ENCODE measurements around the gene CDCA8. TPM values are rescaled to one million over a fixed set of nuclear protein-coding genes. Genes with fewer than 3 reads are reported as not detected.

Gene CDCA8
- polyA plus RNA-seq, 1 donor (not counting 4 experiments of a cell fraction or from before 2014, with no cell fraction given): 15.1 TPM

- Histone ChIP-seq H3K27me3 (ENCODE audit: control insufficient read depth, extremely low read depth, insufficient read depth, low read length) (peaks cover 22% of the 10 kb centered on the region), H3K4me1 (ENCODE audit: control insufficient read depth, extremely low read depth, insufficient read depth, low read length) (peaks cover 12% of the 10 kb centered on the region), H3K9ac (ENCODE audit: control insufficient read depth, extremely low read depth, insufficient read depth, low read length) (no peak overlapping the region), H3K4me2 (ENCODE audit: control insufficient read depth, extremely low read depth, insufficient read depth, low read depth, low read length) (no peak overlapping the region), H3K36me3 (ENCODE audit: control insufficient read depth in 2 of 2, extremely low read depth in 1 of 2, insufficient read depth in 2 of 2, low read length in 2 of 2) (no peaks in the 10 kb centered on the region), H3K4me3 (ENCODE audit: control insufficient read depth in 2 of 3, extremely low read depth in 1 of 3, insufficient read depth in 2 of 3, low read depth in 1 of 3, low read length in 3 of 3) (no peak overlapping the region), H3K9me3 (ENCODE audit: control insufficient read depth, low read depth, low read length) (no peaks in the 10 kb centered on the region), H4K20me1 (ENCODE audit: control insufficient read depth, extremely low read depth, insufficient read depth, low read length) (no peaks in the 10 kb centered on the region), H3K9me1 (ENCODE audit: control insufficient read depth, extremely low read depth, insufficient read depth, low read length) (no peaks in the 10 kb centered on the region), H3K27ac (ENCODE audit: control insufficient read depth, insufficient read depth, low read length) (no peak overlapping the region), H3K79me2 (ENCODE audit: control insufficient read depth, insufficient read depth, low read length) (no peaks in the 10 kb centered on the region), H2AFZ (ENCODE audit: control insufficient read depth, low read length) (no peak overlapping the region)
- FAIRE-seq (no peak), DNase-seq (ENCODE audit: low read depth, low spot score) (no peak)
- TF ChIP-seq CTCF (optimal IDR thresholded peaks at IDR 0.05 in 1 of 3, IDR thresholded peaks at IDR 0.05 in 1 of 3, conservative IDR thresholded peaks at IDR 0.05 in 1 of 3; ENCODE audit: extremely low read depth in 1 of 3, insufficient read depth in 2 of 3, low read length in 3 of 3) (no peak), EZH2 (IDR thresholded peaks at IDR 0.05; ENCODE audit: low read length) (no peak)
- dilution Hi-C loops (cut with MboI; ENCODE audit: extremely low pct_ligation_motif_present, low sequenced_read_pairs): no loop called here
These were observed 29.2 kb downstream of the CDCA8 start for GRCh38 chr1:37721565-37721964.

- Histone ChIP-seq H3K9me1 (ENCODE audit: control insufficient read depth, extremely low read depth, insufficient read depth, low read length) (no peaks in the 10 kb centered on the region), H3K9ac (ENCODE audit: control insufficient read depth, extremely low read depth, insufficient read depth, low read length) (no peak overlapping the region), H2AFZ (ENCODE audit: control insufficient read depth, low read length) (no peak overlapping the region), H3K4me3 (ENCODE audit: control insufficient read depth in 2 of 3, extremely low read depth in 1 of 3, insufficient read depth in 2 of 3, low read depth in 1 of 3, low read length in 3 of 3) (no peak overlapping the region), H3K4me1 (ENCODE audit: control insufficient read depth, extremely low read depth, insufficient read depth, low read length) (peaks cover 12% of the 10 kb centered on the region), H3K27ac (ENCODE audit: control insufficient read depth, insufficient read depth, low read length) (no peak overlapping the region), H3K4me2 (ENCODE audit: control insufficient read depth, extremely low read depth, insufficient read depth, low read depth, low read length) (no peak overlapping the region), H3K9me3 (ENCODE audit: control insufficient read depth, low read depth, low read length) (no peaks in the 10 kb centered on the region), H3K79me2 (ENCODE audit: control insufficient read depth, insufficient read depth, low read length) (no peaks in the 10 kb centered on the region), H3K36me3 (ENCODE audit: control insufficient read depth in 2 of 2, extremely low read depth in 1 of 2, insufficient read depth in 2 of 2, low read length in 2 of 2) (no peaks in the 10 kb centered on the region), H3K27me3 (ENCODE audit: control insufficient read depth, extremely low read depth, insufficient read depth, low read length) (peaks cover 24% of the 10 kb centered on the region), H4K20me1 (ENCODE audit: control insufficient read depth, extremely low read depth, insufficient read depth, low read length) (no peaks in the 10 kb centered on the region)
- no peak for TF ChIP-seq EZH2 (IDR thresholded peaks at IDR 0.05; ENCODE audit: low read length)
- TF ChIP-seq CTCF (optimal IDR thresholded peaks at IDR 0.05 in 1 of 3, IDR thresholded peaks at IDR 0.05 in 1 of 3, conservative IDR thresholded peaks at IDR 0.05 in 1 of 3; ENCODE audit: extremely low read depth in 1 of 3, insufficient read depth in 2 of 3, low read length in 3 of 3): no peak
- dilution Hi-C loops (cut with MboI; ENCODE audit: extremely low pct_ligation_motif_present, low sequenced_read_pairs): no loop called here
- FAIRE-seq: no peak
- DNase-seq (ENCODE audit: low read depth, low spot score): no peak
These were observed 30.1 kb downstream of the CDCA8 start for GRCh38 chr1:37722181-37723071.

Measured in keratinocyte (primary cell).